ENCODE results near the gene IFRD2.

Gene IFRD2

DNA sequence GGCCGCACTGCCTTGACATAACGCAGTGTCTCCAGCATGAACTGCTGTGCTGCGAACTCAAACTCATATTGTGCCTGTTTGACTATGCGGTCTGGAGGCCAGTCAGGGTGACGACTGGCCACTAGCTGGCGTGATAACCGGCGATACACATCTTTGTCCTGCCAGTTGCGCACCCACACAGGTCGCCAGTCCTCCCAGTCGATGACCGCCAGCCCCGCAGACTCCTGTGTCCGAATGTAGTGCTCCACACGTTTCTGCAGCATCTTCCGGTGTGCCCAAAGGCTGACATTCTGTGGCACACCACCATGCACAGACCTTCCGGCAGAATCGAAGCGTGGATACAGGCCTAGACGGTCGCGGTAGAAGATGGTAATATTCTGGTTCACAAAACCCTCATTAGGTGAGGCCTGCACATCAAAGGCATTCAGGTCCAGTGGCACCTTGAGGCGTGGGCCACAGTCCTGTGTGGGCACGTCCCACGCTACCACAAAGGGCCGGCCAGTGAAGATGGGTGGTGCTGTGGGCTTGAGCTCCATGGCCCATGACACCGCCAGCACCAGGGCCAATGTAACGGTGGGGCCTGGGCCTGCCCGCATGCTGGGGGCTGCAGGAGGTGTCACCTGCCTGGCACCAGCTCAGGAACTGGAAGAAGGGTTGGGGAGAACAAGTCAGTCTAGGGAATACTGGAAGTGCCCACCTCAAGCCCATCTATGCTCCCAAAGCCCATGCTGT, 27.8 kb upstream of the IFRD2 start:
- no peak for DNase-seq (ENCODE audit: low read depth)
- TF ChIP-seq, protein P1, sequence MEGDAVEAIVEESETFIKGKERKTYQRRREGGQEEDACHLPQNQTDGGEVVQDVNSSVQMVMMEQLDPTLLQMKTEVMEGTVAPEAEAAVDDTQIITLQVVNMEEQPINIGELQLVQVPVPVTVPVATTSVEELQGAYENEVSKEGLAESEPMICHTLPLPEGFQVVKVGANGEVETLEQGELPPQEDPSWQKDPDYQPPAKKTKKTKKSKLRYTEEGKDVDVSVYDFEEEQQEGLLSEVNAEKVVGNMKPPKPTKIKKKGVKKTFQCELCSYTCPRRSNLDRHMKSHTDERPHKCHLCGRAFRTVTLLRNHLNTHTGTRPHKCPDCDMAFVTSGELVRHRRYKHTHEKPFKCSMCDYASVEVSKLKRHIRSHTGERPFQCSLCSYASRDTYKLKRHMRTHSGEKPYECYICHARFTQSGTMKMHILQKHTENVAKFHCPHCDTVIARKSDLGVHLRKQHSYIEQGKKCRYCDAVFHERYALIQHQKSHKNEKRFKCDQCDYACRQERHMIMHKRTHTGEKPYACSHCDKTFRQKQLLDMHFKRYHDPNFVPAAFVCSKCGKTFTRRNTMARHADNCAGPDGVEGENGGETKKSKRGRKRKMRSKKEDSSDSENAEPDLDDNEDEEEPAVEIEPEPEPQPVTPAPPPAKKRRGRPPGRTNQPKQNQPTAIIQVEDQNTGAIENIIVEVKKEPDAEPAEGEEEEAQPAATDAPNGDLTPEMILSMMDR (IDR thresholded peaks at IDR 0.05; ENCODE audit: insufficient read depth, low read depth, low read length, missing control alignments): no peak

DNA sequence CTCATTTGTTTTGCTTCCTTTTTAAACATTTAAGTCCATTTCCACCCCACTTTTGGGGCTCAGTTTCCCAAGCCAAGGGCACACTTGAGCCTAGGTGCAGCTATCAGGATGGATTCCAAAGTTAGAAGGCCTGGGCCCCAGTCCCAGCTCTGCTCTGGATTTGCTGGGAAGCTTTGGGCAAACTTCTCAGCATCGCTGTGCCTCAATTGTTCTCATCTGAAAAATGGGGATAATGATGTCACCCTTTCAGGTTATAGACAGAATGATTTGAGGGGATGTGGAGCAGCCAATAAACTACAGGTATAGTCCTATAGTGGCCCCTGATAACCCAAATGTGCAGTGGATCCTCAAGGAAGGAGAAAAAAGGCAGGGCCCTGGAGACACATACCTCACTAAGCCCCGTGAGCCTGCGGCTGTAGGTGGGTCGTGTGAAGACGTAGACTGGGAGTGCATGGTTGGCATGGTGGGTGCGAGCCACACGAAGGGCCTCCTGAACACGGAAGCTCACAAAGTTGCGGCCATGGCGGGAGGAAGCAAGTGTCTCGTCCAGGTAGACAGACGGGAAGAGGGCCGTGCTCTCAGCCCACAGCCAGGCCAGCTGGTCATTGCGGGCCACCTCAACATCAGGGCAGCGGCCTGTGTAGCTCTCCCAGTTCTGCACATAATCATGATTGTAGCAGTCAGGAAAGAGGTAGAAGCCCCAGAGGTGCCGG, 27.1 kb upstream of the IFRD2 start:
- DNase-seq (ENCODE audit: low read depth): no peak
- TF ChIP-seq, protein P1 (IDR thresholded peaks at IDR 0.05; ENCODE audit: insufficient read depth, low read depth, low read length, missing control alignments): no peak
- no peak overlapping the region for H3K4me3 ChIP-seq (ENCODE audit: low read depth, low read length)

More for the DNA sequence above, 27.8 kb upstream of the IFRD2 start:
- H3K4me3 ChIP-seq (ENCODE audit: low read depth, low read length): peak overlapping the region; percentile 81

DNA sequence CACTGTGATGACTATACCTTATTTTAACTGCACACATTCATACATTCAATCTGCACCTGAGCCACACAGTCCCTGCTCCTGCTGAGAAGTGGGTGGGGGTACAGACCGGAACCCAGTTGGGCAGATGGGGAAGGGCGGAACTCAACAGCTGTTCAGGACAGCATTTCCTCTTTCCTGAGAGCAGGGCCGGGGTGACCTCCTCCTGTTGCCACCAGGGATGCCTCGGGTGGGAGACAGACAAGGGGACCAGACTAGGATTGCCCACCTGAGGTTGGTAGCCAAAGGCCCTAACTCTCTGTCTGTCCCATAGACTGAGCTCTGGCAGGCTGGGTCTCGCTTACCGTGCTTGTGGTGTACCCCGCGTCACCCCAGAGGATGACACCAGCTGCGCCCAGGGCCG, 26.4 kb upstream of the IFRD2 start:
- TF ChIP-seq, protein P1 (IDR thresholded peaks at IDR 0.05; ENCODE audit: insufficient read depth, low read depth, low read length, missing control alignments): no peak
- H3K4me3 ChIP-seq (ENCODE audit: low read depth, low read length): no peak overlapping the region
- DNase-seq (ENCODE audit: low read depth): no peak

DNA sequence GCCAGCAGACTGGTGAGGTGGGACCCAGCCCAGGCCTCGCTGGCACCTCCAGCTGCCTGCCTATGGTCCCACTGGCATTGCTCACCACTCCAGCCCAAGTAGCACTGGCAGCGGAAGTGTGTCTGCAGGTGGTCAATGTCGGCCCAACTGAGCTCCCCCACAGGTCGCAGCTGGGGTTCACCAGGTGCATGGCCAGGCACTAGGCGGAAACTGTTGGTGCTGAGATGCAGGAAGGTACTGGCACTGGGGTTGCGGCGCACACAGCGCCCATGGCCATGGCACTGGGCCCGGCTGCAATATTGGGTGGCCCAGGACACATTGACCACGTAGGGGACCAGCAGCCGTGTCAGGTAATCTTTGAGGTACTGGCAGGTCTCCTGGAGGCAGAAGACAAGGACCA, 25.9 kb upstream of the IFRD2 start:
- DNase-seq (ENCODE audit: low read depth): no peak
- TF ChIP-seq, protein P1 (IDR thresholded peaks at IDR 0.05; ENCODE audit: insufficient read depth, low read depth, low read length, missing control alignments): no peak
- no peak overlapping the region for H3K4me3 ChIP-seq (ENCODE audit: low read depth, low read length)

DNA sequence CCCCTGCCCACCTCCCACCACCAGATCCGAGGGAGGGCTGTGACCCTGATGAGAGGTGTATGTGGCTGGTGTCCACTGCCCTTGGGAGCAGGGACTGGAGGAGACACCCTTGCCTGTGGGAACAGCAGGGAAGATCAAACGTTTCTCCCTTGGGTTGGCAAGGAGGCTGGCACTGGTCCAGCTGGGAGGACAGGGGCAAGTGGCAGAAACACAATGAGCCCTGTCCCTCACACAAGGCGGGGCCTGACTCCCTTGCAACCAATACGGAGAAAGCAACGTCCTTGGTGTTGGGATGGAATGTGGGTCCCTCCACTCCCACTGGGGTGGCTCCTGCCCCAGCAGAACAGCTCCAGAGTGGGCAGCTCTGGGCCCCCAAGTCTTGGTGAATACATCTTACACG, 25.1 kb upstream of the IFRD2 start:
- DNase-seq (ENCODE audit: low read depth): no peak
- TF ChIP-seq, protein P1 (IDR thresholded peaks at IDR 0.05; ENCODE audit: insufficient read depth, low read depth, low read length, missing control alignments): no peak
- H3K4me3 ChIP-seq (ENCODE audit: low read depth, low read length): no peak overlapping the region

DNA sequence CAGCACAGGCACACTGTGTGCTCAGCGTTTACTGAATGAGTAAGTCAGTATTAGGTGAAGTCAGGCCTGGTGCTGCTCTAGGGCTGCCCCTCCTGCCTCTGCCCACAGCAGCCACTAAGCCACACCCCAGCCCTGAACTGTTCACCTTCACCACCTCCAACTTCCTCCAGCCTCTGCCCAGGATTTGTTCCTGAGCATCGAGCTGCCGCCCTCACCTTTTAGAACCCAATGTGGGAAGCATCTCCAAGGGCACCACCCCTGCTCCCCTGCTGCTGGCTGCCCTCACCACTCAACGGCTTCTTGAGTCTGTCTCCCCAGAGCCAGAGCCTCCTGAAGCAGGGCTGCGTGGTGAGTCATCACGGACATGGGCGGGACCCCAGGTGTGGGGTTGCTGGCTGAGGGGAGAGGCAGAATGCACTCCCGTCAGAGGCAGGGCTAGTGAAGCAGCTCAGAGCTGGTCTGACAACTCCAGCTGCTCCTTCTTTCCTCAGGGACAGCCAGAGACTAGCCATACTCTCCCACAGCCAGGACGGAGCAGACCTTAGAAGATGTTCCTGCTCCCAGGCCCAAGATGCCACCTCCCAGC, 24.5 kb upstream of the IFRD2 start:
- TF ChIP-seq, protein P1 (IDR thresholded peaks at IDR 0.05; ENCODE audit: insufficient read depth, low read depth, low read length, missing control alignments): no peak
- H3K4me3 ChIP-seq (ENCODE audit: low read depth, low read length): no peak overlapping the region
- peak; percentile 60 for DNase-seq (ENCODE audit: low read depth)
